Mucosa of descending colon (tissue), 3 donors: ENCODE measurements around the gene KRTAP9-7. TPM values are rescaled to one million over a fixed set of nuclear protein-coding genes. Genes with fewer than 3 reads are reported as not detected.
"Not testable (repeated sequence)": the region's sequence is repeated elsewhere in the genome, so short reads cannot be mapped to it uniquely, and the experiment has no call there.

Experiments
- ATAC-seq: fragments of 200-7000 bp; cut with Tn5 transposase; one replicate; pipeline ENCODE4 v1.9.1; 2020; ENCODE audit warnings: mild to moderate bottlenecking, moderate library complexity
- DNase-seq, 3 donors: peaks; one replicate each; pipeline ENCODE4 v3.0.0-alpha.2; 2020
- H3K36me3 ChIP-seq: fragments of 200-600 bp; one replicate; pipeline ENCODE4 v1.8.0; 2021; ENCODE audit warnings: low read depth, mild to moderate bottlenecking
- H3K4me1 ChIP-seq: fragments of 200-600 bp; one replicate; pipeline ENCODE4 v1.8.0; 2021; ENCODE audit warnings: low read depth, mild to moderate bottlenecking
- H3K4me3 ChIP-seq: fragments of 200-600 bp; one replicate; pipeline ENCODE4 v1.8.0; 2021; ENCODE audit warnings: mild to moderate bottlenecking
- H3K9me3 ChIP-seq: fragments of 200-600 bp; one replicate; pipeline ENCODE4 v1.8.0; 2021; ENCODE audit warnings: mild to moderate bottlenecking
- intact Hi-C, 2 donors: fragments of 100-400 bp; cut with DNase I in 1 of 2; cut with micrococcal nuclease in 1 of 2; formaldehyde crosslinking; loops; one replicate each; pipeline versions ENCODE4 v1.11.0 to v1.11.1; 2022; cut with DNase I, micrococcal nuclease
- total RNA-seq, 3 donors: library from RNA; stranded (reverse); fragmentation: NEBNext Ultra II Directional in 2 of 3; extraction: Animal tissue kit (Norgen Biotek cat#: 25700) in 2 of 3; gene quantifications; one replicate each; pipeline versions ENCODE4 v1.2.1 to v1.2.4, GENCODE V29; 2021 to 2023
- TF ChIP-seq, protein P1 (sequence below): fragments of 200-600 bp; IDR thresholded peaks from one replicate; pipeline ENCODE4 v1.8.0; 2022; ENCODE audit warnings: antibody characterized with exemption, mild to moderate bottlenecking
- donor health status: DM: no; HTN: no; CAD: no; lungs with moderate emphysema.
- donor health status: DM: no; HTN: no; CAD: no.
- donor health status: DM: no; HTN: yes; CAD: no.

KRTAP9-7 gene
- total RNA-seq, 3 donors from 2014 or later = not detected

DNA sequence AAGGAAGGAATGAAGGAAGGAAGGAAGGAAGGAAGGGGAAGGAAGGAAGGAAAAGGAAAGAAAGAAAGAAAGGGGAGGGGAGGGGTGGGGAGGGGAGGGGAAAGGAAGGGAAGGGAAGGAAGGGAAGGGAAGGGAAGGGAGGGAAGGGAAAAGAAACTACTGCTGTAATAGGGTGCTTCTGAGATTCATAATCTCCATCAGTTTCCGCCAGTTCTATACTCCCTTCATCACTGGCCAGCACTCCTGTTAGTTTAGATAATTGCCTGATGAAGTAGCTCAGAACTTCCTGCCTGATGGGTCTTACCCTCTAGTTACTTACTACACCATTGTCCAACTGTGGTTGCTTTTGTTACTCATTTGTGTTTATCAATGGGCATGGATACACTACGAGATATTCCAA is 12.3 kb upstream of the KRTAP9-7 start:
- ATAC-seq = no peak
- Histone ChIP-seq H3K36me3 (no peaks in the 10 kb centered on the region), H3K9me3 (no peaks in the 10 kb centered on the region), H3K4me1 (no peaks in the 10 kb centered on the region), H3K4me3 (no peak overlapping the region)
- no peak for DNase-seq
- intact Hi-C loops = no loop called here
- TF ChIP-seq, protein P1, sequence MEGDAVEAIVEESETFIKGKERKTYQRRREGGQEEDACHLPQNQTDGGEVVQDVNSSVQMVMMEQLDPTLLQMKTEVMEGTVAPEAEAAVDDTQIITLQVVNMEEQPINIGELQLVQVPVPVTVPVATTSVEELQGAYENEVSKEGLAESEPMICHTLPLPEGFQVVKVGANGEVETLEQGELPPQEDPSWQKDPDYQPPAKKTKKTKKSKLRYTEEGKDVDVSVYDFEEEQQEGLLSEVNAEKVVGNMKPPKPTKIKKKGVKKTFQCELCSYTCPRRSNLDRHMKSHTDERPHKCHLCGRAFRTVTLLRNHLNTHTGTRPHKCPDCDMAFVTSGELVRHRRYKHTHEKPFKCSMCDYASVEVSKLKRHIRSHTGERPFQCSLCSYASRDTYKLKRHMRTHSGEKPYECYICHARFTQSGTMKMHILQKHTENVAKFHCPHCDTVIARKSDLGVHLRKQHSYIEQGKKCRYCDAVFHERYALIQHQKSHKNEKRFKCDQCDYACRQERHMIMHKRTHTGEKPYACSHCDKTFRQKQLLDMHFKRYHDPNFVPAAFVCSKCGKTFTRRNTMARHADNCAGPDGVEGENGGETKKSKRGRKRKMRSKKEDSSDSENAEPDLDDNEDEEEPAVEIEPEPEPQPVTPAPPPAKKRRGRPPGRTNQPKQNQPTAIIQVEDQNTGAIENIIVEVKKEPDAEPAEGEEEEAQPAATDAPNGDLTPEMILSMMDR = no peak

DNA sequence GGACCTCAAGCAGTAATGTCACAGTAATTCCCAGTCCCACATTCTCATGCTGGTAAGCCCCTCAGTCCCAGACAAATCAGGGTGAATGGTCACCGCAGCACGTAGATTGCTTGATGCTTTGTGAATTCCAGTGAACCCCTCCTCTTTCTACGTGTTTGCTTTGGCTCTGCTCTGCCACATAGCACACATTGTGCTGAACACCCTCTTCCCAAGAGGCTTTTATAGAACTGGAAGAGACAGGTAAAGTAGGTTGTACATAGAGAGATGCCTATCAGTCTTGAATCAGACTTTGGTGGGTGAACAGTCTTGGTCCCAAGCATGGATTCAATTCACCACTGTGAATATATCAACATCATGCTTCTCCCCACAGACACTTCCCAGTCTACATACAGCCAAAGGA is 10.9 kb upstream of the KRTAP9-7 start:
- Histone ChIP-seq H3K4me3 (no peak overlapping the region), H3K9me3 (no peaks in the 10 kb centered on the region), H3K4me1 (no peaks in the 10 kb centered on the region), H3K36me3 (no peaks in the 10 kb centered on the region)
- TF ChIP-seq, protein P1 = no peak
- DNase-seq (no peak), ATAC-seq (no peak)
- intact Hi-C loops = no loop called here

DNA sequence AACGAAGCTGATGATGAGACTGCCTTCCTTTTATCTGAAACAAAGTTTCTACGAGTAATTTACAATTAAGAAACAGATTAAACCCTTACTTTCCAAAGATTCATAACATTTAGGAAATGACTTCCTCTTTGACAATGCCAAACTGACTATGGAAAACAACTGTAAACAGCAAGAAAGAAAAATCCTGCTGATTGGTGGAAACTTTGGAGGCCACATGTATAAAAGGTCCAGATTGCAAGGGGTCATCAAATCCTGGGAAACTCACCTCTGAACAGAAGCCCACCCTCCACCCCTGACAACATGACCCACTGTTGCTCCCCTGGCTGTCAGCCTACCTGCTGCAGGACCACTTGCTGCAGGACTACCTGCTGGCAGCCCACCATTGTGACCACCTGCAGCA is 10.4 kb upstream of the KRTAP9-7 start, which contains the start of gene KRTAP9-6:
KRTAP9-6 (plus strand) TSS at position 301 of the 400 bp plus-strand sequence; CDS start at position 301, 0 bp downstream.
- TF ChIP-seq, protein P1 = no peak
- Histone ChIP-seq H3K4me1 (no peaks in the 10 kb centered on the region), H3K4me3 (no peak within 1 kb of the TSS), H3K9me3 (no peaks in the 10 kb centered on the region), H3K36me3 (no peaks in the 10 kb centered on the region)
- no peak for DNase-seq
- ATAC-seq = no peak
- intact Hi-C loops = no loop called here

DNA sequence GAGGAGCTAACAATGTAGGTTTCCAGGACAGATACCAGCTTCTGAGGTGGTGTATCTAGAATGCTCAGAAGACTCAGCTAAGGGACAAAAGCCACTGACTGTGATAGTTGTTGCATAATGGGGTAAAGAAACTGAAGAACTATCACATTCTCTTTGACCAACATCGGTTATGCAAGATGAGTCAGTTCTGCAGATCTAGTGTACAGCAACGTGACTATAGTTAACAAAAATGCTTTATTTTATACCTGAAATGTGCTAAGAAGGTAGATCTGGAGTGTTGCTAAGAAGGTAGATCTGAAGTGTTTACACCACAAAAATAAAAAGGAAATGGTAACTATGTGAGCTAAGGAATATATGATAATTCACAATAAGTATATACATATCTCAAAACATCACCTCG is 7.8 kb upstream of the KRTAP9-7 start:
- ATAC-seq = no peak
- H3K4me3 ChIP-seq = no peak overlapping the region
- no peaks in the 10 kb centered on the region for H3K9me3 ChIP-seq
- no peaks in the 10 kb centered on the region for H3K4me1 ChIP-seq
- intact Hi-C loops = no loop called here
- H3K36me3 ChIP-seq = no peaks in the 10 kb centered on the region
- TF ChIP-seq, protein P1 = no peak
- DNase-seq = no peak

DNA sequence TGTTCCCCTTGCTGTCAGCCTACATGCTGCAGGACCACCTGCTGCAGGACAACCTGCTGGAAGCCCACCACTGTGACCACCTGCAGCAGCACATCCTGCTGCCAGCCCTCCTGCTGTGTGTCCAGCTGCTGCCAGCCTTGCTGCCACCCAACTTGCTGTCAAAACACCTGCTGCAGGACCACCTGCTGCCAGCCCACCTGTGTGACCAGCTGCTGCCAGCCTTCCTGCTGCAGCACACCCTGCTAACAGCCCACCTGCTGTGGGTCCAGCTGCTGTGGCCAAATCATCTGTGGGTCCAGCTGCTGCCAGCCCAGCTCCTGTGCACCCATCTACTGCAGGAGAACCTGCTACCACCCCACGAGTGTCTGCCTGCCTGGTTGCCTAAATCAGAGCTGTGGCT is 4.2 kb upstream of the KRTAP9-7 start:
- intact Hi-C loops, H3K9me3 ChIP-seq, H3K36me3 ChIP-seq, H3K4me3 ChIP-seq, H3K4me1 ChIP-seq, ATAC-seq, DNase-seq: not testable (repeated sequence)

DNA sequence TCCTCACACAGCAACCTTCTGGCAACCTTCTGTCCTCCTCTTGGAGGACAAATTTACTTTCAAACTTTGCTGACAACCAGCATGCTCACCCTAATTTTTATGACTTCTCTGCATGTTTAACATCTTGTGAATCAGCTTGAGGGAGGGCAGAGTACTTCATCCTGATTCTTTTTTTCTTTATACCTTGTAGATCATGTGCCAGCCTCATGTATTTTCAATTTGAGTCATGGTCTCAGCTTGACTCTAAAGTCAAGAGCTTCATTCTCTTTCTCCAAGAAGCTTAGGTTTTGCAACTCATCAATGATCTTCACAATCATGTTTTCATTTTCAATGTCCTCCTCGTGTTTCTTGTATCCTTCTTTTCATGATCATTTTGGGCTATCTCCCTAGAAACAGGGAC is 3.6 kb upstream of the KRTAP9-7 start:
- no peaks in the 10 kb centered on the region for H3K9me3 ChIP-seq
- no peaks in the 10 kb centered on the region for H3K4me1 ChIP-seq
- no peaks in the 10 kb centered on the region for H3K36me3 ChIP-seq
- ATAC-seq (no peak), DNase-seq (no peak)
- H3K4me3 ChIP-seq = no peak overlapping the region
- TF ChIP-seq, protein P1 = no peak
- intact Hi-C loops = no loop called here
